ENCODE results near the gene SSBP2. TPM values are rescaled to one million over a fixed set of nuclear protein-coding genes. Genes with fewer than 3 reads are reported as not detected.

SSBP2 gene
- total and polyA plus RNA-seq, 2 of the 8 experiments (the other 6 are each of a cell fraction or from before 2014, with no cell fraction given) = 21.5 to 36.2 TPM

GRCh38 chr5:81552852-81553566 is 197.9 kb downstream of the SSBP2 start (continued):
- no peak for TF ChIP-seq SIN3A (conservative IDR thresholded peaks at IDR 0.05 in 1 of 2, IDR thresholded peaks at IDR 0.05 in 1 of 2; ENCODE audit: low read depth in 1 of 2, low read length in 2 of 2)
- no peak for TF ChIP-seq CTCF (IDR thresholded peaks at IDR 0.05; ENCODE audit: control extremely low read depth in 1 of 3, insufficient read depth in 1 of 3, low read depth in 1 of 3, low read length in 3 of 3)
- TF ChIP-seq KDM5A (IDR thresholded peaks at IDR 0.05; ENCODE audit: low read length) = no peak
- no peak for TF ChIP-seq RAD21 (IDR thresholded peaks at IDR 0.05 in 1 of 2, conservative IDR thresholded peaks at IDR 0.05 in 1 of 2; ENCODE audit: low read depth in 2 of 2, low read length in 2 of 2)
